Measurements from ENCODE around the gene MAST4. TPM values are rescaled to one million over a fixed set of nuclear protein-coding genes. Genes with fewer than 3 reads are reported as not detected.

The MAST4 gene
- total RNA-seq, 4 donors from 2014 or later: 55.3 to 148 (median 110) TPM

DNA sequence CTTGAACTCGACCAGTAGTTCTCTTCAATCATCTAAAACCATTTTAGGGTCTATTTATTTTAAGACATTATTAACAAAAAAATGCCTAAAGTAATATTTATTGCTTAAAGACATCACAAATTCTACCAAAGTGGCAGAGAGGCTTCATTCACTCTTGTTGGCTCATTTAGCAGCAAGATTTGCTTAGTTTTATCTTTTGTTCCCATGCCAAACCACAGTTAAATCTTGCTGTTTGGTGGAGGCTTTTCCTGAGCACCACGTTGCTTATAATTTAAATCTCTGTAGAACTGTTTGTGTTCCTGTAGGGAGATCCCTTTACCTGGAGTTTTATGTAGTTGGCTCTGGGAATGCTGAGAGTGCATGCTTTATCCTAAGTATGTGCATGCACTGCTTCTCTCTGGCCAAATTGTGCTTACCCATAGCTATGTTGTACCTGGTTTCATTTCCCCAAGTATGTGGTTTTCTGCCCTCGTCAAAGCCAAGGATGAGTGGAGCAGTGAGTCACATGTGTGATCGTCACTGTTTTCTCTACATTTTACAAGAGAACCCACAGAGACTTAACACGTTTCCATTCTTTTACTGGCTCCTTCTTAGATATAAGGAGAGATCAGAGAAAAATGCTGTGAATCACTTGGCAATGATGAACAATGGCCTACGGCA is 42.1 kb upstream of the MAST4 start:
- H3K4me1 ChIP-seq: peaks cover 0 to 12% (median 0%) of the 10 kb centered on the region in 3 donors
- no peak overlapping the region for H3K27ac ChIP-seq
- intact Hi-C loops (cut with DNase I): no loop called here
- no peaks in the 10 kb centered on the region for H3K27me3 ChIP-seq
- no peaks in the 10 kb centered on the region for H3K36me3 ChIP-seq
- no peak for TF ChIP-seq POLR2A (IDR thresholded peaks at IDR 0.05)
- TF ChIP-seq, protein P1, sequence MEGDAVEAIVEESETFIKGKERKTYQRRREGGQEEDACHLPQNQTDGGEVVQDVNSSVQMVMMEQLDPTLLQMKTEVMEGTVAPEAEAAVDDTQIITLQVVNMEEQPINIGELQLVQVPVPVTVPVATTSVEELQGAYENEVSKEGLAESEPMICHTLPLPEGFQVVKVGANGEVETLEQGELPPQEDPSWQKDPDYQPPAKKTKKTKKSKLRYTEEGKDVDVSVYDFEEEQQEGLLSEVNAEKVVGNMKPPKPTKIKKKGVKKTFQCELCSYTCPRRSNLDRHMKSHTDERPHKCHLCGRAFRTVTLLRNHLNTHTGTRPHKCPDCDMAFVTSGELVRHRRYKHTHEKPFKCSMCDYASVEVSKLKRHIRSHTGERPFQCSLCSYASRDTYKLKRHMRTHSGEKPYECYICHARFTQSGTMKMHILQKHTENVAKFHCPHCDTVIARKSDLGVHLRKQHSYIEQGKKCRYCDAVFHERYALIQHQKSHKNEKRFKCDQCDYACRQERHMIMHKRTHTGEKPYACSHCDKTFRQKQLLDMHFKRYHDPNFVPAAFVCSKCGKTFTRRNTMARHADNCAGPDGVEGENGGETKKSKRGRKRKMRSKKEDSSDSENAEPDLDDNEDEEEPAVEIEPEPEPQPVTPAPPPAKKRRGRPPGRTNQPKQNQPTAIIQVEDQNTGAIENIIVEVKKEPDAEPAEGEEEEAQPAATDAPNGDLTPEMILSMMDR (IDR thresholded peaks at IDR 0.05): no peak
- no peak for DNase-seq
- H3K9me3 ChIP-seq: no peaks in the 10 kb centered on the region
- H3K4me3 ChIP-seq: no peak overlapping the region
- 24 to 26% methylated on average over 6 of the region's 6 CpGs for WGBS, 2 donors

DNA sequence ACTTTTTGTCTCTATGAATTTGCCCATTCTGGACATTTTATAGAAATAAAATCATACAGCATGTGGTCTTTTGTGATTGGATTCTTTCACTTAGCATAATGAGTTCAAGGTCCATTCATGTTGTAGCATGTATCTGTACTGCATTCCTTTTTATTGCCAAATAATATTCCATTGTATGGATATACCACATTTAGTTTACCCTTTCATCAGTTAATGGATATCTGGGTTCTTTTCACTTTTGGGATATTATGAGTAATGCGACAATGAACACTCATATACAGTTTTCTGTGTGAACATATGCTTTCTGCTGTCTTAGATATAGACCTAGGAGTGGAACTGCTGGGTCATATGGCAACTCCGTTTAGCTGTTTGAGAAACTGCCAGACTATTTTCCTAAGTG is 41.3 kb upstream of the MAST4 start:
- H3K9me3 ChIP-seq: no peaks in the 10 kb centered on the region
- DNase-seq: no peak
- no peak overlapping the region for H3K4me3 ChIP-seq
- H3K27ac ChIP-seq: no peak overlapping the region
- peaks cover 0 to 12% (median 0%) of the 10 kb centered on the region in 3 donors for H3K4me1 ChIP-seq
- TF ChIP-seq POLR2A (IDR thresholded peaks at IDR 0.05): no peak
- TF ChIP-seq, protein P1 (IDR thresholded peaks at IDR 0.05): no peak
- intact Hi-C loops (cut with DNase I): no loop called here
- 76 to 88% methylated on average over 2 of the region's 2 CpGs for WGBS, 2 donors
- no peaks in the 10 kb centered on the region for H3K36me3 ChIP-seq
- H3K27me3 ChIP-seq: no peaks in the 10 kb centered on the region

DNA sequence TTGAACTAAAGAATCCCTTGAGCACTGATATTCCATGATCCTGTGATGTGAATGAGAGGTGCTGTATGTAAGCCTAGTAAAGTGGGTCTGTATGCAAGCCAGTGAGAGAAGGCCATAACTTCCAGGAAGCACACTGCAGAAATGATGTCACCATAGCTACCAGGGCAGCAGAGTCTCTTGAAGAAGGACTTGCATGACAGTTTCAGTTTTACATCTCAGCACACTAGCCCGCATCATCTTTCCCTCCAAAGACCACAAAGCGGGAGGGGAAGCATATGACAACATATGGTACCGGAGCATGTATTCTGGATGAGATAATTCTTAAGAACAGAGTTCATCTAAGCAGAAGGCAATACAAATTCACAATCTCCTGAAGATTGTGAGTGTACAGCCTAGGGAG is 37.6 kb upstream of the MAST4 start:
- 65 to 86% methylated on average over 3 of the region's 3 CpGs for WGBS, 2 donors
- DNase-seq: no peak
- H3K27ac ChIP-seq: no peak overlapping the region
- H3K9me3 ChIP-seq: no peaks in the 10 kb centered on the region
- H3K36me3 ChIP-seq: no peaks in the 10 kb centered on the region
- intact Hi-C loops (cut with DNase I): no loop called here
- H3K27me3 ChIP-seq: no peaks in the 10 kb centered on the region
- H3K4me3 ChIP-seq: no peak overlapping the region
- H3K4me1 ChIP-seq: peaks cover 0 to 10% (median 0%) of the 10 kb centered on the region in 3 donors
- TF ChIP-seq, protein P1 (IDR thresholded peaks at IDR 0.05): no peak
- no peak for TF ChIP-seq POLR2A (IDR thresholded peaks at IDR 0.05)

DNA sequence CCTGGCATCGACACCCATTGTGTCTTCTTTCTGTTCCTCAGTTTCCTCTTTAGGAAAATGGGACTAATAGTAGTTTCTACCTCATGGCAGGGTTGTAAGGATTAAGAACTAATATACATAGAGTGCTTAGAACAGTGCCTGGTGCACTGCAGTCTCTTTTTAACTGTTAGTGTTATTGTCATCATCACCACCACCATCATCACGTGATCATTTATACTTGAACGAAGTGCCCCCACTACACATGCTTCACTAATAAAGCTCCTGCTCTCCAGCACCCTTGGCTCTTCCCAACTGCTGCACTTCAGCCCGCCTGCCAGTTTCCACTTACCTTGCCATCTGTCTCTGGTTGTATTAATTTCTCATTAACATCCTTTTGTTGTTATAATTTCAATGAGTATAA is 35.8 kb upstream of the MAST4 start:
- no peak for TF ChIP-seq POLR2A (IDR thresholded peaks at IDR 0.05)
- TF ChIP-seq, protein P1 (IDR thresholded peaks at IDR 0.05): no peak
- Histone ChIP-seq H3K27ac (no peak overlapping the region), H3K36me3 (no peaks in the 10 kb centered on the region), H3K27me3 (no peaks in the 10 kb centered on the region), H3K4me1 (no peaks in the 10 kb centered on the region), H3K9me3 (no peaks in the 10 kb centered on the region), H3K4me3 (no peak overlapping the region)
- 79 to 81% methylated on average over 4 of the region's 4 CpGs for WGBS, 2 donors
- intact Hi-C loops (cut with DNase I): no loop called here
- no peak for DNase-seq

DNA sequence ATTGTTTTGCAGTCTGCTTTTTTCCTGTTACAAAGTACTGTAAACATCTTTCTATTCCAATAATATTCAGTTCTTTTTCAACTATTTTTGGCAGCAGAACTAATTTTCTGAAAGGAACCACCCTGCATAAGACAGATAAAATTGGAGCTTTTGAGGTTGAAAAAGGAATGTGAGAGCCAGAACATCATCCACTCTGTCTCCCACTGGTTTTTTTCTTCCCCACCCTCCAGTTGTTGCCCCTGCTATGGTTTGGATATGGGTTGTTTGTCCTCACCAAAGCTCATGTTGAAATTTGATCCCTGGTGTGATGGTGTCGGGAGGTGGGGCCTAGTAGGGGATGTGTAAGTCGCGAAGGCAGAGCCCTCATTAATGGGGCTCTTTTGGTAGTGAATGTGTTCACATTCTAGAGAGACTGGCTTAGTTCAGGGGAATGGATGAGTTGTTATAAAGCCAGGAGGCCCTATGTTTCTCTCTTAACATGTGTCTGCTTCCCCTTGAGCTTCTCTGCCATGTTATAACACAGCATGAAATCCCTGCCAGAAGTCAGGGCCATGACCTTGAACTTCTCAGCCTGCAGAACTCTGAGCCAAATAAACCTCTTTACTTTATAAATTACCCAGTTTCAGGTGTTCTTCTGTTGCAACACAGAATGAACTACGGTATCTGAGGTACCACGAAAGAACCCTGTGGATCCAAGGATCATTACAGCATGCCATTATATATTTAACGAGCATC is 34.8 kb upstream of the MAST4 start:
- no peaks in the 10 kb centered on the region for H3K36me3 ChIP-seq
- TF ChIP-seq POLR2A (IDR thresholded peaks at IDR 0.05): no peak
- TF ChIP-seq, protein P1 (IDR thresholded peaks at IDR 0.05): no peak
- no peak overlapping the region for H3K4me3 ChIP-seq
- intact Hi-C loops (cut with DNase I): no loop called here
- H3K27me3 ChIP-seq: peaks cover 0 to 4% (median 0%) of the 10 kb centered on the region in 4 donors
- WGBS, 2 donors: 83 to 87% methylated on average over 6 of the region's 6 CpGs
- H3K27ac ChIP-seq: no peak overlapping the region
- no peak for DNase-seq
- no peaks in the 10 kb centered on the region for H3K9me3 ChIP-seq
- H3K4me1 ChIP-seq: no peaks in the 10 kb centered on the region

Measured in esophagus squamous epithelium (tissue), 5 donors.